ENCODE results near the gene SLC16A3. TPM values are rescaled to one million over a fixed set of nuclear protein-coding genes. Genes with fewer than 3 reads are reported as not detected.

Gene SLC16A3
- total and polyA plus RNA-seq, 12 donors = 2.7 to 58.6 (median 32.7) TPM

GRCh38 chr17:82180776-82181528 lies 47.9 kb upstream of the SLC16A3 start:
- H3K27ac ChIP-seq = no peak overlapping the region
- intact Hi-C loops (cut with DNase I) = no loop called here
- DNase-seq = no peak

GRCh38 chr17:82184761-82185160 lies 44.1 kb upstream of the SLC16A3 start:
- H3K36me3 ChIP-seq (replicated peaks in 1 of 2) = peaks cover 0 to 4% of the 10 kb centered on the region in 2 donors

More at GRCh38 chr17:82180776-82181528, 47.9 kb upstream of the SLC16A3 start:
- H3K9me3 ChIP-seq (replicated peaks in 1 of 3) = no peaks in the 10 kb centered on the region
- no peaks in the 10 kb centered on the region for H3K27me3 ChIP-seq
- TF ChIP-seq POLR2A (IDR thresholded peaks at IDR 0.05) (no peak), CTCF (IDR thresholded peaks at IDR 0.05) (no peak)
- H3K36me3 ChIP-seq (replicated peaks in 1 of 2) = peaks cover 0 to 4% of the 10 kb centered on the region in 2 donors
- 92 to 97% (median 93%) methylated on average over 30 to 31 of the region's 31 CpGs for WGBS, 4 donors
- no peak overlapping the region for H3K4me3 ChIP-seq
- no peaks in the 10 kb centered on the region for H3K4me1 ChIP-seq (replicated peaks in 1 of 2)

GRCh38 chr17:82186221-82186620 lies 42.6 kb upstream of the SLC16A3 start:
- H3K4me1 ChIP-seq (replicated peaks in 1 of 2) = no peaks in the 10 kb centered on the region
- H3K36me3 ChIP-seq (replicated peaks in 1 of 2) = peaks cover 0 to 4% of the 10 kb centered on the region in 2 donors
- no peak for DNase-seq
- intact Hi-C loops (cut with DNase I) = no loop called here
- TF ChIP-seq POLR2A (IDR thresholded peaks at IDR 0.05) = no peak
- TF ChIP-seq CTCF (IDR thresholded peaks at IDR 0.05) = no peak
- H3K27me3 ChIP-seq = no peaks in the 10 kb centered on the region
- H3K27ac ChIP-seq = no peak overlapping the region
- no peak overlapping the region for H3K4me3 ChIP-seq
- 93 to 99% (median 95%) methylated on average over 15 of the region's 15 CpGs for WGBS, 4 donors
- H3K9me3 ChIP-seq (replicated peaks in 1 of 3) = no peaks in the 10 kb centered on the region

More at GRCh38 chr17:82184761-82185160, 44.1 kb upstream of the SLC16A3 start:
- intact Hi-C loops (cut with DNase I) = no loop called here
- no peaks in the 10 kb centered on the region for H3K27me3 ChIP-seq
- TF ChIP-seq POLR2A (IDR thresholded peaks at IDR 0.05) (no peak), CTCF (IDR thresholded peaks at IDR 0.05) (no peak)
- no peak overlapping the region for H3K27ac ChIP-seq
- DNase-seq = no peak
- H3K9me3 ChIP-seq (replicated peaks in 1 of 3) = no peaks in the 10 kb centered on the region
- H3K4me1 ChIP-seq (replicated peaks in 1 of 2) = no peaks in the 10 kb centered on the region
- no peak overlapping the region for H3K4me3 ChIP-seq
- WGBS, 4 donors = 82 to 100% (median 93%) methylated on average over 3 to 5 of the region's 5 CpGs

- WGBS, 4 donors = 89 to 95% (median 90%) methylated on average over 5 to 23 of the region's 23 CpGs
- no peak for DNase-seq
- no peak for TF ChIP-seq POLR2A (IDR thresholded peaks at IDR 0.05)
- TF ChIP-seq CTCF (IDR thresholded peaks at IDR 0.05) = no peak
- Histone ChIP-seq H3K36me3 (replicated peaks in 1 of 2) (peaks cover 0 to 5% of the 10 kb centered on the region in 2 donors), H3K4me1 (replicated peaks in 1 of 2) (no peaks in the 10 kb centered on the region), H3K4me3 (no peak overlapping the region), H3K27me3 (no peaks in the 10 kb centered on the region), H3K27ac (no peak overlapping the region), H3K9me3 (replicated peaks in 1 of 3) (no peaks in the 10 kb centered on the region)
- intact Hi-C loops (cut with DNase I) = no loop called here
These were observed 41.3 kb upstream of the SLC16A3 start for GRCh38 chr17:82187500-82187899.

Measured in adrenal gland (tissue), 12 donors.